Measurements from ENCODE around the gene DDIT3. TPM values are rescaled to one million over a fixed set of nuclear protein-coding genes. Genes with fewer than 3 reads are reported as not detected.
A peak's percentile ranks its signal among the peaks of the same experiment; 100 is the strongest.

Gene DDIT3
- total and polyA plus RNA-seq, 2 of the 13 experiments (the other 11 are each of a cell fraction or from before 2014, with no cell fraction given): 27.5 to 48.7 TPM

GRCh38 chr12:57522887-57523705, 2.8 kb upstream of the DDIT3 start (continued):
- TF ChIP-seq SSRP1 (CRISPR knock-in tag; IDR thresholded peaks at IDR 0.05) (0 out of 2 replicates have a peak, but pooled peaks have one; percentile 61), TOE1 (CRISPR knock-in tag; IDR thresholded peaks at IDR 0.05) (no peak), PRPF4 (IDR thresholded peaks at IDR 0.05; ENCODE audit: low read depth, low read length, poor library complexity, severe bottlenecking) (no peak), ZSCAN21 (CRISPR knock-in tag; IDR thresholded peaks at IDR 0.05; ENCODE audit: borderline replicate concordance) (0 out of 2 replicates have a peak, but pooled peaks have one; percentile 41), EHMT2 (IDR thresholded peaks at IDR 0.05; ENCODE audit: borderline replicate concordance, low read depth, low read length) (no peak), POLR2A (IDR thresholded peaks at IDR 0.05; ENCODE audit: insufficient read depth in 1 of 2, low read depth in 2 of 2, low read length in 2 of 2) (peak in 1 of 2 experiments; percentile 64; a peak in 2 of 4 replicates), ATF6 (CRISPR knock-in tag; conservative IDR thresholded peaks at IDR 0.05) (0 out of 2 replicates have a peak, but pooled peaks have one; percentile 6), ZNF746 (CRISPR knock-in tag; IDR thresholded peaks at IDR 0.05) (peak; percentile 88), FOXO4 (CRISPR knock-in tag; conservative IDR thresholded peaks at IDR 0.05) (0 out of 2 replicates have a peak, but pooled peaks have one; percentile 32), SMYD3 (CRISPR knock-in tag; IDR thresholded peaks at IDR 0.05) (no peak), HNRNPLL (IDR thresholded peaks at IDR 0.05; ENCODE audit: low read depth, low read length, poor library complexity, severe bottlenecking) (peak; percentile 1), HNRNPK (IDR thresholded peaks at IDR 0.05; ENCODE audit: low read depth, low read length, poor library complexity, severe bottlenecking) (peak; percentile 99), MIXL1 (CRISPR knock-in tag; IDR thresholded peaks at IDR 0.05) (no peak), EP300 (IDR thresholded peaks at IDR 0.05; ENCODE audit: low read depth in 2 of 2, low read length in 2 of 2) (no peak), EP300 (CRISPR knock-in tag; IDR thresholded peaks at IDR 0.05; ENCODE audit: borderline replicate concordance) (no peak), HDAC1 (CRISPR knock-in tag; IDR thresholded peaks at IDR 0.05) (peak; percentile 18; the same call in 1 of the 2 replicates)

Data from HepG2 (cell line).